AG04449 (cell line): ENCODE measurements around the gene DIP2C.

Experiments used
- CTCF ChIA-PET: fragments of 350-600 bp; formaldehyde crosslinking; extraction: SDS; loops from one replicate; lab custom pipeline; 2021; ENCODE audit warnings: antibody characterized with exemption; lab: Yijun Ruan, JAX
- POLR2A ChIA-PET: fragments of 400-600, 350-600 bp; formaldehyde crosslinking; extraction: SDS; loops from one replicate; lab custom pipeline; 2020; ENCODE audit warnings: antibody characterized with exemption, inconsistent platforms; lab: Yijun Ruan, JAX
- DNase-seq: peaks from one replicate; pipeline ENCODE4 v3.0.0-alpha.2; 2010; ENCODE audit warnings: low read depth, low spot score
- H3K4me3 ChIP-seq: 2 replicates; pipeline ENCODE4 v1.5.1; 2011; ENCODE audit warnings: low read depth, mild to moderate bottlenecking, control low read depth, low read length
- CTCF ChIP-seq: IDR thresholded peaks from one replicate; pipeline ENCODE4 v1.5.1; 2011; ENCODE audit warnings: mild to moderate bottlenecking, moderate library complexity, low read length, control low read depth, inconsistent platforms; ENCODE audit not compliant: insufficient read depth; ENCODE audit errors: missing control alignments

DIP2C gene

GRCh38 chr10:675532-675931, 13.9 kb downstream of the DIP2C start:
- ChIA-PET CTCF (interaction anchor here (3.1 kb wide), 1 partner anchor 164 kb away, joined by 10 read pairs; no protein-coding TSS in a partner anchor), POLR2A (no interaction called here)
- no peak for DNase-seq
- TF ChIP-seq CTCF = no peak
- H3K4me3 ChIP-seq = no peak overlapping the region

- ChIA-PET POLR2A (no interaction called here), CTCF (interaction anchor here (1.0 kb wide), 1 partner anchor 12 kb away, joined by 7 read pairs; no protein-coding TSS in a partner anchor)
- H3K4me3 ChIP-seq = no peak overlapping the region
- no peak for TF ChIP-seq CTCF
- DNase-seq = no peak
Measured at GRCh38 chr10:673492-673891, 16.0 kb downstream of the DIP2C start.

- H3K4me3 ChIP-seq = no peak overlapping the region
- POLR2A ChIA-PET = no interaction called here
- CTCF ChIA-PET = interaction anchor here (1.0 kb wide), 1 partner anchor 12 kb away, joined by 7 read pairs; no protein-coding TSS in a partner anchor
- no peak for TF ChIP-seq CTCF
- DNase-seq = no peak
Measured at GRCh38 chr10:672992-673391, 16.5 kb downstream of the DIP2C start.

GRCh38 chr10:672203-672602, 17.3 kb downstream of the DIP2C start:
- ChIA-PET POLR2A (no interaction called here), CTCF (no interaction called here)
- H3K4me3 ChIP-seq = no peak overlapping the region
- DNase-seq = no peak
- no peak for TF ChIP-seq CTCF

- no peak for DNase-seq
- ChIA-PET POLR2A (no interaction called here), CTCF (no interaction called here)
- no peak for TF ChIP-seq CTCF
- no peak overlapping the region for H3K4me3 ChIP-seq
Measured at GRCh38 chr10:670990-671389, 18.5 kb downstream of the DIP2C start.

- no peak for DNase-seq
- CTCF ChIA-PET = no interaction called here
- POLR2A ChIA-PET = no interaction called here
- TF ChIP-seq CTCF = no peak
- H3K4me3 ChIP-seq = no peak overlapping the region
Measured at GRCh38 chr10:670038-670437, 19.4 kb downstream of the DIP2C start.
